HG03280 (cell line): ENCODE data around the gene CNIH1.

ENCODE experiments used
- ATAC-seq: cut with Tn5 transposase; IDR thresholded peaks from one replicate; pipeline ENCODE4 v1.9.1; 2021; ENCODE audit warnings: mild to moderate bottlenecking, moderate library complexity; ENCODE audit not compliant: unreplicated experiment

Gene CNIH1

GRCh38 chr14:54440873-54441868 lies at the start of gene CNIH1:
CNIH1 (minus strand) TSS chr14:54441374; CDS start chr14:54441327, 47 bp downstream.
- peak; percentile 95 for ATAC-seq

GRCh38 chr14:54490445-54491175 lies 49.4 kb upstream of the CNIH1 start:
- ATAC-seq = no peak

- ATAC-seq = no peak
Measured at GRCh38 chr14:54489731-54490444, 48.7 kb upstream of the CNIH1 start.

GRCh38 chr14:54489318-54489683 lies 48.1 kb upstream of the CNIH1 start:
- ATAC-seq = no peak

GRCh38 chr14:54488646-54489317 lies 47.6 kb upstream of the CNIH1 start, which contains the start of gene GMFB:
GMFB (minus strand) TSS chr14:54488980; CDS start chr14:54488927, 53 bp downstream.
- peak; percentile 95 for ATAC-seq

GRCh38 chr14:54488318-54488645 lies 47.1 kb upstream of the CNIH1 start:
- no peak for ATAC-seq

GRCh38 chr14:54487771-54488170 lies 46.6 kb upstream of the CNIH1 start:
- no peak for ATAC-seq

GRCh38 chr14:54486685-54487084 lies 45.5 kb upstream of the CNIH1 start:
- ATAC-seq = no peak

- ATAC-seq = no peak
Measured at GRCh38 chr14:54483846-54484245, 42.7 kb upstream of the CNIH1 start.

- ATAC-seq = no peak
Measured at GRCh38 chr14:54483073-54483745, 42.0 kb upstream of the CNIH1 start.

GRCh38 chr14:54481695-54482094 lies 40.5 kb upstream of the CNIH1 start:
- ATAC-seq = no peak

GRCh38 chr14:54480830-54481562 lies 39.8 kb upstream of the CNIH1 start:
- ATAC-seq = no peak

GRCh38 chr14:54478636-54479215 lies 37.6 kb upstream of the CNIH1 start:
- ATAC-seq = no peak

GRCh38 chr14:54475911-54476310 lies 34.7 kb upstream of the CNIH1 start:
- ATAC-seq = no peak

- no peak for ATAC-seq
Measured at GRCh38 chr14:54475187-54475899, 34.2 kb upstream of the CNIH1 start.

- no peak for ATAC-seq
Measured at GRCh38 chr14:54474232-54474793, 33.1 kb upstream of the CNIH1 start.

- no peak for ATAC-seq
Measured at GRCh38 chr14:54472315-54472714, 31.1 kb upstream of the CNIH1 start.

- no peak for ATAC-seq
Measured at GRCh38 chr14:54471641-54472040, 30.5 kb upstream of the CNIH1 start.
